Gastroesophageal sphincter (tissue), 3 donors: ENCODE measurements around the gene SSBP4.

Source experiments
- CTCF ChIP-seq, 4 experiments: fragments of 200-600 bp in 2 of 4; fragments of 450-650 bp in 2 of 4; sonication (generic) in 1 of 4; IDR thresholded peaks; one replicate each; pipeline ENCODE4 v1.5.1; 2017 to 2019; ENCODE audit warnings: antibody characterized with exemption in 4 of 4, mild to moderate bottlenecking in 2 of 4, moderate library complexity in 2 of 4
- EP300 ChIP-seq: sonication (generic); formaldehyde crosslinking; IDR thresholded peaks from one replicate; pipeline ENCODE4 v1.6.1; 2017; ENCODE audit warnings: antibody characterized with exemption, mild to moderate bottlenecking
- POLR2A ChIP-seq, 2 donors: fragments of 450-650 bp; IDR thresholded peaks; one replicate each; pipeline ENCODE4 v1.6.1; 2017; ENCODE audit warnings: antibody characterized with exemption in 2 of 2, mild to moderate bottlenecking in 2 of 2, moderate library complexity in 1 of 2
- POLR2AphosphoS5 ChIP-seq: sonication (generic); formaldehyde crosslinking; IDR thresholded peaks from one replicate; pipeline ENCODE4 v1.6.1; 2017; ENCODE audit warnings: antibody characterized with exemption

GRCh38 chr19:18421371-18421959 lies 2.3 kb downstream of the SSBP4 start:
- TF ChIP-seq CTCF (IDR thresholded peaks at IDR 0.05) (no peak), POLR2A (IDR thresholded peaks at IDR 0.05) (no peak), EP300 (no peak), POLR2AphosphoS5 (no peak)
